PC-9 (cell line): ENCODE results near the gene COL27A1. TPM values are rescaled to one million over a fixed set of nuclear protein-coding genes. Genes with fewer than 3 reads are reported as not detected.

ENCODE experiments used
- BruUV-seq: library from RNA; stranded (reverse); fragments of 400-500 nt; replicated peaks from 2 replicates; lab custom pipeline; 2021; lab: Mats Ljungman, UMichigan
- CTCF ChIA-PET: fragments of 300-600 bp; sonication (Branson Sonifier 250); formaldehyde crosslinking; loops from one replicate; lab custom pipeline; 2022; ENCODE audit warnings: antibody characterized with exemption; lab: Charles Lee
- POLR2A ChIA-PET: fragments of 300-600 bp; sonication (Branson Sonifier 250); formaldehyde crosslinking; loops from one replicate; lab custom pipeline; 2022; ENCODE audit warnings: antibody characterized with exemption; ENCODE audit not compliant: unreplicated experiment; lab: Charles Lee
- DNase-seq, 2 experiments: peaks; one replicate each; pipeline versions ENCODE4 v3.0.0 to v3.0.0-alpha.2; 2015 to 2022; ENCODE audit warnings: mixed read lengths in 1 of 2
- H2AFZ ChIP-seq: fragments of 200-600 bp; sonication (generic); 2 replicates; pipeline ENCODE4 v1.8.1; 2017; ENCODE audit warnings: antibody characterized with exemption
- H3F3A ChIP-seq: fragments of 200-600 bp; sonication (generic); 2 replicates; pipeline ENCODE4 v1.8.1; 2017; ENCODE audit warnings: antibody characterized with exemption, mild to moderate bottlenecking, low read depth; ENCODE audit not compliant: insufficient read depth
- H3K27ac ChIP-seq: fragments of 200-600 bp; sonication (generic); 2 replicates; pipeline ENCODE4 v1.6.1; 2016; ENCODE audit warnings: mixed run types
- H3K27me3 ChIP-seq: fragments of 200-600 bp; sonication (generic); 2 replicates; pipeline ENCODE4 v1.6.1; 2016; ENCODE audit warnings: low read depth, mixed run types; ENCODE audit not compliant: insufficient read depth
- H3K36me3 ChIP-seq: fragments of 200-600 bp; sonication (generic); 2 replicates; pipeline ENCODE4 v1.6.1; 2016; ENCODE audit warnings: low read depth, mixed run types
- H3K4me1 ChIP-seq: fragments of 200-600 bp; sonication (generic); replicated peaks from 2 replicates; pipeline ENCODE4 v1.6.1; 2016; ENCODE audit warnings: mixed run types; ENCODE audit not compliant: insufficient read depth
- H3K4me2 ChIP-seq: fragments of 200-600 bp; sonication (generic); 2 replicates; pipeline ENCODE4 v1.6.1; 2017; ENCODE audit warnings: mixed run types
- H3K4me3 ChIP-seq: fragments of 200-600 bp; sonication (generic); 2 replicates; pipeline ENCODE4 v1.6.1; 2016; ENCODE audit warnings: mixed run types
- H3K79me2 ChIP-seq: fragments of 200-600 bp; sonication (generic); 2 replicates; pipeline ENCODE4 v1.6.1; 2017; ENCODE audit warnings: low read depth, mixed run types
- H3K9me2 ChIP-seq: fragments of 200-600 bp; sonication (generic); 2 replicates; pipeline ENCODE4 v1.8.1; 2017; ENCODE audit warnings: mild to moderate bottlenecking; ENCODE audit not compliant: insufficient read depth
- H3K9me3 ChIP-seq: fragments of 200-600 bp; sonication (generic); 2 replicates; pipeline ENCODE4 v1.8.1; 2016; ENCODE audit warnings: low read depth; ENCODE audit not compliant: insufficient read depth
- H4K20me1 ChIP-seq: fragments of 200-600 bp; sonication (generic); 2 replicates; pipeline ENCODE4 v1.8.1; 2017; ENCODE audit not compliant: insufficient read depth
- CTCF ChIP-seq: fragments of 200-600 bp; sonication (generic); conservative IDR thresholded peaks from 2 replicates; pipeline ENCODE4 v1.6.1; 2017; ENCODE audit warnings: mixed run types, antibody characterized with exemption, mild to moderate bottlenecking, moderate library complexity
- EZH2 ChIP-seq: fragments of 200-600 bp; sonication (generic); IDR thresholded peaks from 2 replicates; pipeline ENCODE4 v1.8.0; 2017; ENCODE audit warnings: antibody characterized with exemption, low read depth
- intact Hi-C: fragments of 100-400 bp; cut with micrococcal nuclease; formaldehyde crosslinking; loops from one replicate; pipeline ENCODE4 v1.10.0; 2022; ENCODE audit not compliant: unreplicated experiment
- total RNA-seq: library from RNA; stranded (reverse); gene quantifications from 2 replicates; pipeline ENCODE4 v1.2.3, GENCODE V29; 2021

The COL27A1 gene
- total RNA-seq, 1 experiment from 2014 or later = 0.39 TPM

- Histone ChIP-seq H3K9me3 (no peaks in the 10 kb centered on the region), H3K79me2 (no peaks in the 10 kb centered on the region), H3K4me3 (no peak overlapping the region), H3K27ac (no peak overlapping the region), H3F3A (no peaks in the 10 kb centered on the region), H2AFZ (no peak overlapping the region), H3K4me2 (no peak overlapping the region), H4K20me1 (no peaks in the 10 kb centered on the region), H3K9me2 (no peaks in the 10 kb centered on the region), H3K4me1 (no peaks in the 10 kb centered on the region), H3K36me3 (no peaks in the 10 kb centered on the region), H3K27me3 (peaks cover 35% of the 10 kb centered on the region)
- BruUV-seq = no TSS peak
- no peak for DNase-seq
- ChIA-PET CTCF (no interaction called here), POLR2A (no interaction called here)
- intact Hi-C loops = no loop called here
- TF ChIP-seq EZH2 (no peak), CTCF (no peak)
Observed at GRCh38 chr9:114150608-114151007, 4.7 kb upstream of the COL27A1 start.

DNA sequence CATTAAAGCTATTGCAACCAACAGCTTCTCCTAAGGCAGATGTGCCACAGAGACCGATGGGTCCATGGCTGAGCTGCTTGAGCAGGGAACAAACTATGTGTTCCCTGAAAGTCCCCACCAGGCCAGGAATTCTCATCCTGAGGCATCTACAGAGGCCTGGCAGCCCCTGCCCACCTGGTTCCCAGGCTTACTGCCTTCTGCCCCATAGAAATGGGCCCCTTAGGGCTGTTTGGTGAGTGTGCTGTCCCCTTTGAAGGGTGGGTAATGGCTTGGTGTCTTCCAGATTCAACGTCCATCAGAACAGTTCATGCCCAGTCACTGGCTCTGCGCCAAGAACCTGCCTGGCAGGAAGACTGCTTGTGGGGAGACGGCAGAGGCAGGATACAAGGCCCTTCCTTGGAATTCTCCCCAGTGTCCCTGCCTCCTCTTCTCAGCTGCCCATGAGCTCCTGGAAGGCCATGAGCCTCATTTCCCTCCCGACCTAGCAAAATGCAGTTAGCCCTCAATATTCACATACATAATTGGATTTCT is 3.8 kb upstream of the COL27A1 start:
- H2AFZ ChIP-seq = no peak overlapping the region
- H3K27me3 ChIP-seq = peaks cover 26% of the 10 kb centered on the region
- ChIA-PET CTCF (no interaction called here), POLR2A (no interaction called here)
- no peaks in the 10 kb centered on the region for H3K36me3 ChIP-seq
- DNase-seq = no peak
- H3F3A ChIP-seq = no peaks in the 10 kb centered on the region
- no peaks in the 10 kb centered on the region for H4K20me1 ChIP-seq
- H3K9me3 ChIP-seq = no peaks in the 10 kb centered on the region
- intact Hi-C loops = no loop called here
- H3K4me3 ChIP-seq = no peak overlapping the region
- H3K79me2 ChIP-seq = no peaks in the 10 kb centered on the region
- TF ChIP-seq EZH2 = no peak
- H3K9me2 ChIP-seq = no peaks in the 10 kb centered on the region
- H3K4me2 ChIP-seq = no peak overlapping the region
- no peaks in the 10 kb centered on the region for H3K4me1 ChIP-seq
- no TSS peak for BruUV-seq
- no peak overlapping the region for H3K27ac ChIP-seq

DNA sequence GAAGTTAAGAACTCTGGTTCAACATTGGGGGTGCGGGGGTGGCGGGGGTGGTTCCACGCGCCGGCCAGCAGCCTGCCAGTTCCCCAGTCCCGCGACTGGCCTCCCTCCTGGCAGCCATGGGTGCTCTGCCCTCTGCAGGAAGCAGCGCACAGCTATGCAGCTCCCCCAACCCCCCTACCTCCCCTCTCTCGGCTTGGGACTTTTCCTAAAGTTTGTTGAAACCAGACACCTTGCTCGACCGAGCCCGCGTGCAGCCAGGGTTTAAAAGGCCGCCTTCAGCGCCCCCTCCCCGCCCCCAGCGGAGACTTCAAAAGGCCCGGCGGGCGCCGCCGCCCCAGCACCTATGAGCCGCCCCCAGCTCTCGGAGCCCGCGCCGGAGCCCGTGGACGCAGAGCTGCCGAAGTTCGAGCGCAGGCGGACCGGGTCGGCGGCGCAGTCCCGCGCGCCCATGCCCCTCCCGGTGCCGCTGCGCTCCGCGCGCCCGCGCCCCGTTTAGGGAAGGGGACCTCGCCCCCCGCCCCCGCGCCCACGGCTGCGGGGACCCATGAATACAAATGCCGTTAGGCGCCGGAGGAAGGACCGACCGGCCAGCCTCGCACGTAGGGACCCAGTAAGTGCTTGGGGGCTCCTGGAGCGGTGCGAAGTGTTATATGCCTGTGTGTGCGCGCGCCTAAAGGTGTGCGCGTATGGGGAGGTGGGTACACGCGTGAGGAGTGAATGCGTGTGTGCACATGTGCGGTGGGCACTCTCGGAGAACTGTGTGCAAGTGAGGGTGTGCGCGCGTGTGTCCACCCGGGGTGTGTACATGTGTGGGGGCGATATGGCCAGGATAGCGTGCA is 1.4 kb upstream of the COL27A1 start:
- H3K27me3 ChIP-seq = peaks cover 9% of the 10 kb centered on the region; the same call in 1 of the 2 replicates
- no peaks in the 10 kb centered on the region for H3K79me2 ChIP-seq
- no peaks in the 10 kb centered on the region for H3K9me3 ChIP-seq
- H3F3A ChIP-seq = no peaks in the 10 kb centered on the region
- H3K27ac ChIP-seq = no peak overlapping the region
- H4K20me1 ChIP-seq = no peaks in the 10 kb centered on the region
- no peak overlapping the region for H3K4me2 ChIP-seq
- no TSS peak for BruUV-seq
- POLR2A ChIA-PET = no interaction called here
- TF ChIP-seq EZH2 (no peak), CTCF (no peak)
- no peak overlapping the region for H3K4me3 ChIP-seq
- no peaks in the 10 kb centered on the region for H3K36me3 ChIP-seq
- DNase-seq = no peak
- intact Hi-C loops = loop anchor here (2.0 kb wide), 1 partner anchor 71 kb away; no protein-coding TSS in a partner anchor
- H2AFZ ChIP-seq = no peak overlapping the region
- no peaks in the 10 kb centered on the region for H3K4me1 ChIP-seq
- CTCF ChIA-PET = interaction anchor here (1.7 kb wide), 1 partner anchor 137 kb away, joined by 5 read pairs; no protein-coding TSS in a partner anchor
- H3K9me2 ChIP-seq = no peaks in the 10 kb centered on the region
